Renal cortical epithelial cell (primary cell): ENCODE measurements around the gene RET. TPM values are rescaled to one million over a fixed set of nuclear protein-coding genes. Genes with fewer than 3 reads are reported as not detected.
"Not testable (repeated sequence)": the region's sequence is repeated elsewhere in the genome, so short reads cannot be mapped to it uniquely, and the experiment has no call there.

Experiments used
- DNase-seq: peaks from one replicate; pipeline ENCODE4 v3.0.0-alpha.2; 2011; ENCODE audit warnings: low read depth
- total RNA-seq: library from RNA; depleted of rRNA; stranded (reverse); fragments of >200 nt; gene quantifications from 2 replicates; pipeline ENCODE4 v1.2.3, GENCODE V29; 2014

Gene RET
- total RNA-seq, 1 donor from 2014 or later = 0.45 TPM

GRCh38 chr10:43078175-43078985, 1.5 kb downstream of the RET start:
- no peak for DNase-seq

- no peak for DNase-seq
Measured at GRCh38 chr10:43078986-43079273, 2.1 kb downstream of the RET start.

- DNase-seq = no peak
Measured at GRCh38 chr10:43079856-43080255, 3.0 kb downstream of the RET start.

- DNase-seq = no peak
Measured at GRCh38 chr10:43082087-43082486, 5.2 kb downstream of the RET start.

GRCh38 chr10:43082746-43083145, 5.9 kb downstream of the RET start:
- DNase-seq = no peak

- no peak for DNase-seq
Measured at GRCh38 chr10:43083764-43084163, 6.9 kb downstream of the RET start.

GRCh38 chr10:43084812-43085211, 7.9 kb downstream of the RET start:
- no peak for DNase-seq

- no peak for DNase-seq
Measured at GRCh38 chr10:43086321-43086942, 9.6 kb downstream of the RET start.

- DNase-seq = no peak
Measured at GRCh38 chr10:43089519-43089918, 12.7 kb downstream of the RET start.

- no peak for DNase-seq
Measured at GRCh38 chr10:43090188-43090587, 13.3 kb downstream of the RET start.

- DNase-seq = no peak
Measured at GRCh38 chr10:43090664-43091063, 13.8 kb downstream of the RET start.

GRCh38 chr10:43091846-43092245, 15.0 kb downstream of the RET start:
- no peak for DNase-seq

- DNase-seq = no peak
Measured at GRCh38 chr10:43093423-43094076, 16.7 kb downstream of the RET start.

GRCh38 chr10:43094085-43094484, 17.2 kb downstream of the RET start:
- no peak for DNase-seq

- DNase-seq = not testable (repeated sequence)
Measured at GRCh38 chr10:43099339-43099738, 22.5 kb downstream of the RET start.

GRCh38 chr10:43099928-43100327, 23.1 kb downstream of the RET start:
- no peak for DNase-seq

- DNase-seq = no peak
Measured at GRCh38 chr10:43100366-43100765, 23.5 kb downstream of the RET start.

- no peak for DNase-seq
Measured at GRCh38 chr10:43102063-43102828, 25.4 kb downstream of the RET start.

- DNase-seq = peak; percentile 18
Measured at GRCh38 chr10:43105102-43105955, 28.5 kb downstream of the RET start.

GRCh38 chr10:43105956-43106229, 29.0 kb downstream of the RET start:
- DNase-seq = no peak

GRCh38 chr10:43106256-43107091, 29.6 kb downstream of the RET start:
- no peak for DNase-seq
